Sigmoid colon (tissue), 4 donors: ENCODE measurements around the gene PIP5K1C.

ENCODE experiments used
- CTCF ChIP-seq, 4 experiments: fragments of 450-650 bp in 3 of 4; fragments of 200-600 bp in 1 of 4; IDR thresholded peaks; one replicate each; pipeline ENCODE4 v1.5.1; 2016 to 2019; ENCODE audit warnings: antibody characterized with exemption in 4 of 4, mild to moderate bottlenecking in 3 of 4, moderate library complexity in 2 of 4
- EP300 ChIP-seq, 4 donors: sonication (generic); formaldehyde crosslinking; IDR thresholded peaks; one replicate each; pipeline ENCODE4 v1.6.1; 2017; ENCODE audit warnings: antibody characterized with exemption in 4 of 4
- POLR2A ChIP-seq, 2 donors: fragments of 450-650 bp; IDR thresholded peaks; one replicate each; pipeline ENCODE4 v1.6.1; 2016; ENCODE audit warnings: antibody characterized with exemption in 2 of 2, mild to moderate bottlenecking in 2 of 2, moderate library complexity in 2 of 2
- POLR2AphosphoS5 ChIP-seq, 4 donors: sonication (generic); formaldehyde crosslinking; IDR thresholded peaks; one replicate each; pipeline ENCODE4 v1.6.1; 2017; ENCODE audit warnings: antibody characterized with exemption in 4 of 4

DNA sequence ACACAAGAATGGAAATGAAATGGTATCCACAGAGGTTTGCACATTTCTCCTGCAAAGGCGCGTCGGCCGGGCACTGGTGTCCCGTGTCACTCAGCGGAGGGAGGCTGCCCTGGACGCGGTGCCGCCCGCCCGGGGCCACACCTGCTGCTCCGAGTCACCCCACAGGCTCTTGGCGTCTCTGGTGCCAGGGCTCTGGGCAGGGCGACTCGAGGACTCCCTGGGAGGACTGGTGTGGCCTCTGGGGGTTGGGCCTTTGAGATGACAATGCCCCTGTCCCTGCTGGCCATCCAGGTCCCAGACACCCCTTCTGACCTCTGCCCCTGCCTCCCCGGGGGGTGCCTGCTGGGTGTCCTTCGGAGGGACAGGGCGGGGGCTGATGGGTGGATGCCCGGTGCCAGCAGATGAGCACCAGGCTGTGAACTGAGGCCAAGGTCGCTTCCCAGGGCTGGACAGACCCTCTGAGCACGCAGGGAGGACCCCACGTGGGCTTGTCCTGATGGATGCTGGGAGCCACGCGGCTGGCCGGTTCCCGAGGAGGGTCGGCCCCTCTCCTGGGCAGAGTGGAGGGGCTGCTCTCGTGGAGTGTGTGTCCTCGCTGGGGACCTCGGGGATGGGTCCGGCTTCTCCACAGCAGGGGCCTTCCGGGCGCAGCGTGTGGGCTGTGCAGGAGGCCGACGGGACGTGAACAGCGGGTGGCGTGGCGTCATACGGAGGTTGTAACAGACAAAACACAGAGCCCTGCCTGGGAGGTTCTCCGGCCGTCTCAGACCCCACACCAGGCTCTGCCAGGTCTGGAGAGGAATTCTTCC lies 69.0 kb downstream of the PIP5K1C start:
- TF ChIP-seq POLR2A (IDR thresholded peaks at IDR 0.05) (no peak), POLR2AphosphoS5 (IDR thresholded peaks at IDR 0.05) (no peak), CTCF (IDR thresholded peaks at IDR 0.05) (no peak), EP300 (IDR thresholded peaks at IDR 0.05) (no peak)
